A673 (cell line): Measurements from ENCODE around the gene KCNQ1.

Source experiments
- CTCF ChIP-seq: fragments of 300-800, 200-600 bp; sonication (generic); conservative IDR thresholded peaks from 2 replicates; pipeline ENCODE4 v1.5.1; 2017; ENCODE audit warnings: low read depth, mild to moderate bottlenecking, antibody characterized with exemption, low read length, moderate library complexity, mixed read lengths
- EZH2 ChIP-seq: fragments of 200-600 bp; sonication (generic); IDR thresholded peaks from 2 replicates; pipeline ENCODE4 v1.6.1; 2017; ENCODE audit warnings: borderline replicate concordance, low read depth, mild to moderate bottlenecking, mixed read lengths, antibody characterized with exemption, low read length; ENCODE audit not compliant: poor library complexity, severe bottlenecking

- TF ChIP-seq CTCF (no peak), EZH2 (no peak)
These were observed 439.4 kb downstream of the KCNQ1 start for GRCh38 chr11:2883979-2884815.
